SHP77 treated with DMSO at 0.1 percent for 48 hours (cell line): ENCODE results near the gene APEX2.
"Not testable (repeated sequence)": the region's sequence is repeated elsewhere in the genome, so short reads cannot be mapped to it uniquely, and the experiment has no call there.

ENCODE experiments used
- DNase-seq: peaks from one replicate; lab custom pipeline; 2025; lab: John Stamatoyannopoulos, UW

Gene APEX2

GRCh38 chrX:54999717-55000598, at the start of gene APEX2:
TSS of gene APEX2 (plus strand) at chrX:55000363. CDS start at chrX:55000423, 60 bp downstream.
- DNase-seq = peak; percentile 99

- DNase-seq = peak; percentile 71
These were observed 49.3 kb upstream of the APEX2 start for GRCh38 chrX:54950730-54951375.

- no peak for DNase-seq
These were observed 38.4 kb upstream of the APEX2 start for GRCh38 chrX:54961750-54962149.

GRCh38 chrX:54964766-54965497, 35.2 kb upstream of the APEX2 start:
- no peak for DNase-seq

- no peak for DNase-seq
These were observed 22.8 kb upstream of the APEX2 start for GRCh38 chrX:54977387-54977786.

GRCh38 chrX:54978448-54978847, 21.7 kb upstream of the APEX2 start:
- no peak for DNase-seq

- DNase-seq = no peak
These were observed 20.7 kb upstream of the APEX2 start for GRCh38 chrX:54979432-54979831.

GRCh38 chrX:54980334-54980733, 19.8 kb upstream of the APEX2 start:
- no peak for DNase-seq

GRCh38 chrX:54983306-54983705, 16.9 kb upstream of the APEX2 start:
- DNase-seq = not testable (repeated sequence)

- no peak for DNase-seq
These were observed 8.5 kb upstream of the APEX2 start for GRCh38 chrX:54991706-54992105.

- DNase-seq = no peak
These were observed 7.1 kb upstream of the APEX2 start for GRCh38 chrX:54992911-54993622.

- DNase-seq = no peak
These were observed 6.1 kb upstream of the APEX2 start, which contains the start of gene PFKFB1 for GRCh38 chrX:54994099-54994498. TSS of gene PFKFB1 (minus strand) at chrX:54994188. CDS start at chrX:54994007, 181 bp downstream.

- DNase-seq = no peak
These were observed 5.4 kb upstream of the APEX2 start for GRCh38 chrX:54994668-54995351.

GRCh38 chrX:54995621-54996020, 4.5 kb upstream of the APEX2 start:
- DNase-seq = no peak

GRCh38 chrX:55004231-55004630, 4.1 kb downstream of the APEX2 start:
- no peak for DNase-seq

- DNase-seq = no peak
These were observed 5.1 kb downstream of the APEX2 start for GRCh38 chrX:55005256-55005655.

GRCh38 chrX:55006827-55007621, 6.9 kb downstream of the APEX2 start:
- DNase-seq = no peak

GRCh38 chrX:55007656-55008055, 7.5 kb downstream of the APEX2 start:
- DNase-seq = no peak

GRCh38 chrX:55008571-55009358, 8.6 kb downstream of the APEX2 start:
- DNase-seq = no peak

GRCh38 chrX:55011294-55011693, 11.1 kb downstream of the APEX2 start:
- no peak for DNase-seq
